ENCODE measurements around the gene PRR20B. TPM values are rescaled to one million over a fixed set of nuclear protein-coding genes. Genes with fewer than 3 reads are reported as not detected.
"Not testable (repeated sequence)": the region's sequence is repeated elsewhere in the genome, so short reads cannot be mapped to it uniquely, and the experiment has no call there.

Gene PRR20B
- polyA plus RNA-seq, result not detected
- long read RNA-seq, donor 1, result 0 reads
- long read RNA-seq, donor 2, result 0 reads
- long read RNA-seq, donor 3, result 0 reads
- long read RNA-seq, donor 4, result 0 reads
- long read RNA-seq, donor 5, result 0 reads
- long read RNA-seq, donor 6, result 0 reads
- long read RNA-seq, donor 7, result 0 reads
- long read RNA-seq, donor 8, result 0 reads
- long read RNA-seq, donor 9, result 0 reads
- long read RNA-seq, donor 10, result 0 reads

- no CpG with 5 or more reads among the region's 22 CpGs for WGBS, 3 donors
- H3K27ac ChIP-seq (ENCODE audit: low read depth in 1 of 3, low read length in 2 of 3); H3K4me3 ChIP-seq (ENCODE audit: low read depth in 1 of 3, low read length in 3 of 3); FAIRE-seq; DNase-seq; H3K27me3 ChIP-seq (ENCODE audit: control insufficient read depth in 3 of 3, insufficient read depth in 3 of 3, low read length in 3 of 3); H3K36me3 ChIP-seq (ENCODE audit: control insufficient read depth in 3 of 3, insufficient read depth in 2 of 3, low read depth in 1 of 3, low read length in 3 of 3); H3K9me3 ChIP-seq (ENCODE audit: control insufficient read depth in 2 of 2, insufficient read depth in 1 of 2, low read depth in 1 of 2, low read length in 1 of 2); H3K4me1 ChIP-seq (ENCODE audit: control insufficient read depth in 3 of 3, insufficient read depth in 2 of 3, low read depth in 1 of 3, low read length in 2 of 3): not testable (repeated sequence)
Observed at GRCh38 chr13:57147188-57147587, at the start of gene PRR20B. Gene PRR20B, plus strand, starts transcription at chr13:57147488. Its CDS starts 387 bp downstream, at chr13:57147875.

DNA sequence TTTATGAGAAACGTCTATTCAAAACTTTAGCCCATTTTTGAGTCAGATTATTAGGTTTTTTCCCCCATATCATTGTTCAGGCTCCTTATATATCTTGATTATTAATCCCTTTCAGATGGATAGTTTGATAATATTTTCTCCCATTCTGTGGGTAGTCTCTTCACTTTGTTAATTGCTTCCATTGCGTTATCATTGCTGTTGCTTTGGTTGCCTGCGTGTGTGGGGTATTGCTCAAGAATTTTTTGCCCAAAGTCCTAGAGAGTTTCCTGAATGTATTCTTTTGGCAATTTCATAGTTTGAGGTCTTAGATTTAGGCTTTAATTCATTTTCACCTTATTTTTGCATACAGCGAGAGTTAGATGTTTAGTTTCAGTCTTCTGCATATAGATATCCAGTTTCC is 32.3 kb upstream of the PRR20B start:
- Histone ChIP-seq H3K4me1 (ENCODE audit: control insufficient read depth in 3 of 3, insufficient read depth in 2 of 3, low read depth in 1 of 3, low read length in 2 of 3) (no peaks in the 10 kb centered on the region), H3K9me3 (ENCODE audit: control insufficient read depth in 2 of 2, insufficient read depth in 1 of 2, low read depth in 1 of 2, low read length in 1 of 2) (peaks cover 0 to 6% of the 10 kb centered on the region in 2 donors), H3K27me3 (ENCODE audit: control insufficient read depth in 3 of 3, insufficient read depth in 3 of 3, low read length in 3 of 3) (no peaks in the 10 kb centered on the region), H3K4me3 (ENCODE audit: low read depth in 1 of 3, low read length in 3 of 3) (no peak overlapping the region), H3K27ac (ENCODE audit: low read depth in 1 of 3, low read length in 2 of 3) (no peak overlapping the region), H3K36me3 (ENCODE audit: control insufficient read depth in 3 of 3, insufficient read depth in 2 of 3, low read depth in 1 of 3, low read length in 3 of 3) (no peaks in the 10 kb centered on the region)
- 87 to 88% (median 88%) methylated on average over 4 of the region's 4 CpGs for WGBS, 3 donors
- FAIRE-seq (no peak), DNase-seq (no peak)

DNA sequence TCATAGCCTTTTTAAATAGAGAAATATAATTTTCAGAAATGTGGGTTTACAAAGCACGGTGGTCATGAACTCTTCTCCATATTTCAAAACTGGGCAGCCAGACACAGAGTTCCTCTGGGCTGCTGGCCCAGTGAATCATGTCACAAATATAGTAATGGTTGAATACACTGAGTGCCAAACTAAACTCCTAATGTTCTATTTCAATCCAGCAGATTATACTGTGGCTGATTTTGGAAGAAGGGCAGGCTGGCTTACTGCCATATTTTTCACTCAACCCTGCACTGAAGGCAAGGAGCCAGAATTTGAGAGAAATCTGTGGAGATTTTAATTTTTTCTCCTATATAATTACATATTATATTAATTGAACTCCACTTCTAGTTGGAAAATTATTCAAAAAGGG is 23.6 kb upstream of the PRR20B start:
- Histone ChIP-seq H3K27ac (ENCODE audit: low read depth in 1 of 3, low read length in 2 of 3) (no peak overlapping the region), H3K4me1 (ENCODE audit: control insufficient read depth in 3 of 3, insufficient read depth in 2 of 3, low read depth in 1 of 3, low read length in 2 of 3) (no peaks in the 10 kb centered on the region), H3K27me3 (ENCODE audit: control insufficient read depth in 3 of 3, insufficient read depth in 3 of 3, low read length in 3 of 3) (no peaks in the 10 kb centered on the region), H3K4me3 (ENCODE audit: low read depth in 1 of 3, low read length in 3 of 3) (no peak overlapping the region), H3K36me3 (ENCODE audit: control insufficient read depth in 3 of 3, insufficient read depth in 2 of 3, low read depth in 1 of 3, low read length in 3 of 3) (no peaks in the 10 kb centered on the region), H3K9me3 (ENCODE audit: control insufficient read depth in 2 of 2, insufficient read depth in 1 of 2, low read depth in 1 of 2, low read length in 1 of 2) (peaks cover 0 to 3% of the 10 kb centered on the region in 2 donors)
- no peak for FAIRE-seq
- DNase-seq, result no peak
- 53 to 68% (median 68%) methylated on average over 1 of the region's 1 CpG for WGBS, 3 donors

DNA sequence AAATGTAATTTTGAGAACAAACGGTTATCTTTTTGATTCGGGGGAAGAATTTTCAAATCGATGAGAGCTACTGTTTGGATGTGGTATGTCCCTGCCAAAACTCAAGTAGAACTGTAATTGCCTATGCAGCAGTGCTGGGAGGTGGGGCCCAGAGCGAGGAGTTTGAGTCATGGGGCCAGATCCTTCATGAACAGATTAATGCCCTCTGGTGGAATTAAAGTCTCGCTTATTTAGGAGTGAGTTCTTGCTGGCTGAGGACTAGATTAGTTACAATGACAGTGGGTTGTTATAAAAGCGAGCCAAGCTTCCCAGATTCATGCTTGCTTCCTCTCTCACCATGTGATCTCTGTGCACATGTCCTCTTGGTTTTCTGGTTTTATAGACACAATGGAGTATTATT is 18.4 kb upstream of the PRR20B start:
- no peak for DNase-seq
- Histone ChIP-seq H3K4me1 (ENCODE audit: control insufficient read depth in 3 of 3, insufficient read depth in 2 of 3, low read depth in 1 of 3, low read length in 2 of 3) (no peaks in the 10 kb centered on the region), H3K4me3 (ENCODE audit: low read depth in 1 of 3, low read length in 3 of 3) (no peak overlapping the region), H3K36me3 (ENCODE audit: control insufficient read depth in 3 of 3, insufficient read depth in 2 of 3, low read depth in 1 of 3, low read length in 3 of 3) (no peaks in the 10 kb centered on the region), H3K27me3 (ENCODE audit: control insufficient read depth in 3 of 3, insufficient read depth in 3 of 3, low read length in 3 of 3) (no peaks in the 10 kb centered on the region), H3K9me3 (ENCODE audit: control insufficient read depth in 2 of 2, insufficient read depth in 1 of 2, low read depth in 1 of 2, low read length in 1 of 2) (peaks cover 0 to 1% of the 10 kb centered on the region in 2 donors), H3K27ac (ENCODE audit: low read depth in 1 of 3, low read length in 2 of 3) (no peak overlapping the region)
- WGBS, 3 donors, result 79 to 84% (median 83%) methylated on average over 6 of the region's 6 CpGs
- no peak for FAIRE-seq

DNA sequence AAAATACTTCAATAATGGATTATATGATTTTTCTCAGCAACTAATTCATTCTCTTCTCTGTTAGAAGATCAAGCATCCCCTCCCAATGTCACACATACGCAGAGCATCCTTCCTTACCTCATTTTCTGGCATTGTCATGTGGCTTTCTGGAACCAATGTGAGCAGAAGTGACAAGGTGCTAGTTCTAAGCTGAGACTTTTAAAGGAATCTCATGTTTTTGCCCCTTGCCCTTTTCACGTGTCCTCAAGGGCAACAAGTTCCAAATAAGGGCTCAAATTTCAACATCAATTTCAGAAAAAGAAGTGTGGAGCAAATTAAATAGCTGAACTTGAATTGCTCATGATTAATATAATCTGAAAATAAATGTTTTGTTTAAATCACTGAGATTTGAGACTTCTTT is 11.2 kb upstream of the PRR20B start:
- no peaks in the 10 kb centered on the region for H3K36me3 ChIP-seq (ENCODE audit: control insufficient read depth in 3 of 3, insufficient read depth in 2 of 3, low read depth in 1 of 3, low read length in 3 of 3)
- DNase-seq, result peak in 1 of 2 donors; percentile 11
- WGBS, 3 donors, result 50 to 63% (median 52%) methylated on average over 2 of the region's 2 CpGs

DNA sequence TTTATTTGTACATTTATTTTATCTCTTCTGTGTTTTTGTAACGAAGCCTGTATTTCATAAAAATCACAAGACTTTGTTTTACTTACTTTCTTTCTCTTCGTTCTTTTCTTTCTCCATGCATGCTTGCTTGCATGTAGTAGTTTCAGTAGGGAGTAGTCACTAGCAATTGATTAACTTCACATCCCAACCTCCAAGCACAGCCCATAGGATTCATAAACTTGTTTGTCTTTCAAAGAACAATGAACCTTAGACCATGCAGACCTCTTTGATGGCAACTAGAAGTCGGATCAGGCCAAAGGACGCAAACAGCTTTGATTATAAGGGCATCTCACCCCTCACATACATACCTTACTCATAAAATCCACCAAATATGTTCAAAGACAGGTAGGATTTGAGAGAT is 9.7 kb upstream of the PRR20B start:
- no peak for FAIRE-seq
- DNase-seq, result peak; percentile 1 to 69
- Histone ChIP-seq H3K4me3 (ENCODE audit: low read depth in 1 of 3, low read length in 3 of 3) (no peak overlapping the region), H3K27ac (ENCODE audit: low read depth in 1 of 3, low read length in 2 of 3) (peak overlapping the region in 1 of 3 donors; percentile 38), H3K36me3 (ENCODE audit: control insufficient read depth in 3 of 3, insufficient read depth in 2 of 3, low read depth in 1 of 3, low read length in 3 of 3) (no peaks in the 10 kb centered on the region), H3K9me3 (ENCODE audit: control insufficient read depth in 2 of 2, insufficient read depth in 1 of 2, low read depth in 1 of 2, low read length in 1 of 2) (peaks cover 0 to 5% of the 10 kb centered on the region in 2 donors), H3K27me3 (ENCODE audit: control insufficient read depth in 3 of 3, insufficient read depth in 3 of 3, low read length in 3 of 3) (no peaks in the 10 kb centered on the region), H3K4me1 (ENCODE audit: control insufficient read depth in 3 of 3, insufficient read depth in 2 of 3, low read depth in 1 of 3, low read length in 2 of 3) (no peaks in the 10 kb centered on the region)
- 14 to 58% (median 35%) methylated on average over 4 of the region's 4 CpGs for WGBS, 3 donors

More for the DNA sequence above, 11.2 kb upstream of the PRR20B start:
- Histone ChIP-seq H3K27me3 (ENCODE audit: control insufficient read depth in 3 of 3, insufficient read depth in 3 of 3, low read length in 3 of 3) (no peaks in the 10 kb centered on the region), H3K9me3 (ENCODE audit: control insufficient read depth in 2 of 2, insufficient read depth in 1 of 2, low read depth in 1 of 2, low read length in 1 of 2) (peaks cover 0 to 5% of the 10 kb centered on the region in 2 donors), H3K4me1 (ENCODE audit: control insufficient read depth in 3 of 3, insufficient read depth in 2 of 3, low read depth in 1 of 3, low read length in 2 of 3) (no peaks in the 10 kb centered on the region), H3K27ac (ENCODE audit: low read depth in 1 of 3, low read length in 2 of 3) (no peak overlapping the region), H3K4me3 (ENCODE audit: low read depth in 1 of 3, low read length in 3 of 3) (no peak overlapping the region)
- FAIRE-seq, result no peak

DNA sequence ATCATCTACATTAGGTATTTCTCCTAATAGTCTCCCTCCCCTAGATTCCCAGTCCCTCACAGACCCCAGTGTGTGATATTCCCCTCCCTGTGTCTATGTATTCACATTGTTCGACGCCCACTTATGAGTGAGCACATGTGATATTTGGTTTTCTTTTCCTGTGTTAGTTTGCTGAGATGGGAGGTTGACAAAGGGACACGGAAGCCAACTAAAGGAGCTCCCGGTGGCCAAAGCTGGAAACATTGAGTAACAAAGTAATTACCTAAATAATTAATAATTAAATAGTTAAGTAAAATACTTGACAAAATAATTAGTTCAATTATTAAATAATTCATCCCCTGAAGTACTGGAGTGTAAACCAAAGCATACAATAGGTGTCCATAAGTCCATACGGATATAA is 8.3 kb upstream of the PRR20B start:
- WGBS, 3 donors, result 86 to 92% (median 90%) methylated on average over 5 of the region's 5 CpGs
- no peaks in the 10 kb centered on the region for H3K36me3 ChIP-seq (ENCODE audit: control insufficient read depth in 3 of 3, insufficient read depth in 2 of 3, low read depth in 1 of 3, low read length in 3 of 3)
- no peaks in the 10 kb centered on the region for H3K4me1 ChIP-seq (ENCODE audit: control insufficient read depth in 3 of 3, insufficient read depth in 2 of 3, low read depth in 1 of 3, low read length in 2 of 3)
- no peak for DNase-seq
- no peak overlapping the region for H3K27ac ChIP-seq (ENCODE audit: low read depth in 1 of 3, low read length in 2 of 3)
- FAIRE-seq, result no peak
- no peaks in the 10 kb centered on the region for H3K27me3 ChIP-seq (ENCODE audit: control insufficient read depth in 3 of 3, insufficient read depth in 3 of 3, low read length in 3 of 3)
- no peak overlapping the region for H3K4me3 ChIP-seq (ENCODE audit: low read depth in 1 of 3, low read length in 3 of 3)
- H3K9me3 ChIP-seq (ENCODE audit: control insufficient read depth in 2 of 2, insufficient read depth in 1 of 2, low read depth in 1 of 2, low read length in 1 of 2), result peaks cover 0 to 5% of the 10 kb centered on the region in 2 donors

DNA sequence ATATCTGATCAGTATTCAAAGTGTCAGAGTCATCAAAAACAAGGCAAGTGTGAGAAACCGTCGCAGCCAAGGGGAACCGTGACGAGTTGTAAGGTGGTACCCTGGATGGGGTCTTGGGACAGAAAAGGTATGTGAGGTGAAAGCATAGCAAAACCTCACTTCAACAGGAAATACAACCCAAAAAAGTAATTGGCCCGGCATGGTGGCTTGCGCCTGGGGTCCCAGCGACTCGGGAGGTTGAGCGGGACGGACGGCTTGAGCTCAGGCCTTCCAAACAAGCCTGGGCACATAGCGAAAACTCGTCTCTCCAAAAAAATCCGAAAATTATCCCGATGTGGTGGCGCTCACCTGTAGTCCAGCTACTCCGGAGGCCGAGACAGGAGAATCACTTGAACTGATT is 7.5 kb upstream of the PRR20B start:
- not testable (repeated sequence) for H3K4me3 ChIP-seq (ENCODE audit: low read depth in 1 of 3, low read length in 3 of 3); H3K9me3 ChIP-seq (ENCODE audit: control insufficient read depth in 2 of 2, insufficient read depth in 1 of 2, low read depth in 1 of 2, low read length in 1 of 2); H3K36me3 ChIP-seq (ENCODE audit: control insufficient read depth in 3 of 3, insufficient read depth in 2 of 3, low read depth in 1 of 3, low read length in 3 of 3); FAIRE-seq; H3K27ac ChIP-seq (ENCODE audit: low read depth in 1 of 3, low read length in 2 of 3); H3K4me1 ChIP-seq (ENCODE audit: control insufficient read depth in 3 of 3, insufficient read depth in 2 of 3, low read depth in 1 of 3, low read length in 2 of 3); DNase-seq; H3K27me3 ChIP-seq (ENCODE audit: control insufficient read depth in 3 of 3, insufficient read depth in 3 of 3, low read length in 3 of 3)
- WGBS, 3 donors, result 93 to 96% (median 93%) methylated on average over 4 to 14 of the region's 18 CpGs

Measured in small intestine (tissue), 16 donors.